Ramos (cell line): ENCODE results near the gene PRKAR2B.

Source experiments
- in situ Hi-C: fragments of 300-500 bp; cut with MboI; formaldehyde crosslinking; loops from one replicate; pipeline ENCODE4 v1.14.3; 2022; ENCODE audit warnings: low sequenced_read_pairs; ENCODE audit not compliant: unreplicated experiment

PRKAR2B gene

DNA sequence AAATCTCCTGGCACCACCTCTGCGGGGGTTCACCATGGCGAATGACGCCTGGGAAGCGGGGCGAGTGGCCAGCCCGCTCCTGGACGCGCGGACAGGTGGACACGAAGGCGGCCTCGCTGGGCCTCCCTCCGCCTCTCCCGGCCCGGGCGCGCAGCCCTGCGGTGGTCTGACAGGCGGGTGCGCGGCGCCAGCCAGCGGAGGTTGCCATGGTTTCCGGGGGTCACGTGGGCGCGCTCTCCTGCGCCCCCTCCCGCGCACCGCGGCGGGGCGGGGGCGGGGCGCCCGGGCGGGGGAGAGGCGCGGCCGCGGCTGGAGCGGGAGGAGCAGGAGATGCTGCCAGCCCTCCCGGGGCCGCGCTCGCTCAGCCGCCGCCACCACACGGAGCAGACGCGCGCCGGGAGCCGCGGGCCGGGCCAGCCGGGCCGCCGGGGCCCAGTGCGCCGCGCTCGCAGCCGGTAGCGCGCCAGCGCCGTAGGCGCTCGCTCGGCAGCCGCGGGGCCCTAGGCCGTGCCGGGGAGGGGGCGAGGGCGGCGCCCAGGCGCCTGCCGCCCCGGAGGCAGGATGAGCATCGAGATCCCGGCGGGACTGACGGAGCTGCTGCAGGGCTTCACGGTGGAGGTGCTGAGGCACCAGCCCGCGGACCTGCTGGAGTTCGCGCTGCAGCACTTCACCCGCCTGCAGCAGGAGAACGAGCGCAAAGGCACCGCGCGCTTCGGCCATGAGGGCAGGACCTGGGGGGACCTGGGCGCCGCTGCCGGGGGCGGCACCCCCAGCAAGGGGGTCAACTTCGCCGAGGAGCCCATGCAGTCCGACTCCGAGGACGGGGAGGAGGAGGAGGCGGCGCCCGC lies at the start of gene PRKAR2B:
Gene PRKAR2B, plus strand, starts transcription at position 359 of the 848 bp plus-strand sequence. Its CDS starts 203 bp downstream, at position 562.
- in situ Hi-C loops: loop anchor here (5.0 kb wide), 1 partner anchor 103 kb away; no protein-coding TSS in a partner anchor

- in situ Hi-C loops: no loop called here
Measured at GRCh38 chr7:106994833-106995232, 49.7 kb upstream of the PRKAR2B start.

DNA sequence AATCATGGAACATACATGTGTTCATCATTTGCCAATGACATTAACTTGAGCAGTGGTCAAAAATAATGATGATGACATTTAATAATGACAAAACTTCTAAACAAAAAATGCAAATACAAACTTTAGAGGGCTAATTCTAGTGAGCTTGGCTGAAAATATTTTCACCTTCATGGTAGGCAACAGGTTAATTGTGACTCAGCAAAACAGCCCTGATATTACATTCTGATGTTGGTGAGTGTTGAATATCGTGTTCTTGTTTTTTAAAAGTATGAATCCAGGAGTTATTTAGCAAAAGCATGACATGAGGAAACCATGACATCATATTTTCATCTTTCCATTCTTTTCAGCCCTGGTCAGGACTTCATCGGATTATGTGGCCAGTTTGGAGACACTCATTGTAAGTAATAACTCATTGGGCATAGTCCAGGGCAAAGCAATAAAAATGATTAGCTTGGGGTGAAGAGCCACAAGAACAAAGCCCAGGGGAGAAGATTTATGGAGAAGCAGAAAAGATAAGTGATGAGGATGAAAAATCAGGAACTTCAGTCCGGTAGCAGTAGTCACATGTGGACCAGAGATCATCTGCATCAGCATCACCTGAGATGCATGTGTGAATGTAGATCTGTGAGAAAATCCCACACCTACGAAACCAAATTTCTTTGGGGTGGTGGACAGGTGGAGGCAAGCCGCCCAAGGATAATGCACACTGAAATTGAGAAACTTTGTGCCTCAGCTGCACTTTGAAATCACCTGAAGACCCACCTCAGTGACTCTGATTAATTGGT lies 46.8 kb upstream of the PRKAR2B start:
- in situ Hi-C loops: no loop called here

DNA sequence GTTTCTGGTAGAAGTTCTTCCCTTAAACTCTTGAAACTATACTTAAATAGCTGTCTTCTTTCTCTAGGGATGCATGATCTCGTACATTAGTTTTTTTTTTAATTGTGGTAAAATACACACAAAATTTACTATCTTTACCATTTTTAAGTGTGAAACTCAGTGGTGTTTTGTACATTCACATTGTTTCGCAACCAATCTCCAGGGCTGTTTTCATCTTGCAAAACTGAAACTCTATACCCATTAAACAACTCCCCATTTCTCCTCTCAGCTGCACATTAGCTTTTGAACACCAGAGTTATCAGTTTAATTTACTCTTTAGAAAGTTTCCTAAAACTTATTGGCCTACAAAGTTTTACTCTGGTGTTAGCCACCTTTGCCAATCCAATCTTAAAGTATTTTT lies 45.5 kb upstream of the PRKAR2B start:
- in situ Hi-C loops: no loop called here

- in situ Hi-C loops: no loop called here
Measured at GRCh38 chr7:107001490-107001889, 43.0 kb upstream of the PRKAR2B start.

DNA sequence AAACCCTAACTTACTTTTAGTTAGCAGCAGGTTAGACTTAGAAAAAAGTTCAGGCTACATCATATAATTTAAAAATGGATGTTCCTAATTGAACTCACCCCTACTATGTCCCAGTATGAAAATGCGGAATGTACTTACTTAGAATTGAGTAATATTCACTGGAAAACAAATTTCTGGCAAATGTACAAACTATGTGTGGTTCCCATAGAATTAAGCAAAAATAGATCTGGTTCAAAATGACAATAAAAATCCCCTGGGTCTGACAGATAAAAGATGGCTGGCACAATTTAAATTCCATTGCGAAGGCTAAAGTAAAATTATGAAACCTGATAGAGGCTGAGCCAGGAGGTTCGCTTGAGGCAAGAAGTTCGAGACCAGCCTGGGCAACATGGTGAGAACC lies 42.4 kb upstream of the PRKAR2B start:
- in situ Hi-C loops: no loop called here

DNA sequence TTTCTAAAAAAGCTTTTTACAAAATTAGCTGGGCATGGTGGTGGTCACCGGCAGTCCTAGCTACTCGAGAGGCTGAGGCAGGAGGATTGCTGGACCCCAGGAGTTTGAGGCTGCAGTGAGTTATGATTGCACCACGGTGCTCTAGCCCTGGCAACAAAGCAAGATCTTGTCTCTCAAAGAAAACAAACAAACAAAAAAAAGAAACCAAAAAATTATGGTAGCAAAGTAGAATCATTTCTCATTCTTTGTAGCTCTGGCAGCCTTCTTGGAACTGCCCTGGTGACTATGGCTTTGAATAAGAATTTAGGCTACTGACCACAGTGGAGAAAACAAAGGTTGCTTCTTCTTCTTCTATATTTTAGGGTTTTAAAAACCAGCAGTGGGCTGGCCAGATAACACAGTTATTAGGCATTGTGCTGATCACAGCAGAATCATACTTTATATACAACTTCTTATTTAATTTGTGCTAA lies 41.9 kb upstream of the PRKAR2B start:
- in situ Hi-C loops: no loop called here

- in situ Hi-C loops: no loop called here
Measured at GRCh38 chr7:107007007-107007891, 37.3 kb upstream of the PRKAR2B start.

- in situ Hi-C loops: no loop called here
Measured at GRCh38 chr7:107007892-107008287, 36.6 kb upstream of the PRKAR2B start.

- in situ Hi-C loops: no loop called here
Measured at GRCh38 chr7:107009846-107010203, 34.7 kb upstream of the PRKAR2B start.

DNA sequence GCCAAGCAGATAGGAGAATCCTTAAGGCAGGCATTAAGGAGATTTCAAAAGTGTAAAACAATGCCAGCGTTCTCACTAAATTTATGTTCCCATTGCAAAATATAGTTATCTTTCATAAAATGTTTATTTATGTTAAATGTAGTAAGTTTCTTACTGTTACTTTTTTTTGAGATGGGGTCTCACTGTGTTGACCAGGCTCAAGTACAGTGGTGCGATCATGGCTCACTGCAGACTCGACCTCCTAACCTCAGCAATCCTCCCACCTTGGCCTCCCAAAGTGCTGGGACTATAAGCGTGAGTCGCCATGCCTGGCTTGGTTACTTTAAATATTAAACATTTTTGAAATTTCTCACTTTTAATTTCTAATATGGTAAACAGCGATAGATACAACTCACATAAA lies 31.8 kb upstream of the PRKAR2B start:
- in situ Hi-C loops: no loop called here

DNA sequence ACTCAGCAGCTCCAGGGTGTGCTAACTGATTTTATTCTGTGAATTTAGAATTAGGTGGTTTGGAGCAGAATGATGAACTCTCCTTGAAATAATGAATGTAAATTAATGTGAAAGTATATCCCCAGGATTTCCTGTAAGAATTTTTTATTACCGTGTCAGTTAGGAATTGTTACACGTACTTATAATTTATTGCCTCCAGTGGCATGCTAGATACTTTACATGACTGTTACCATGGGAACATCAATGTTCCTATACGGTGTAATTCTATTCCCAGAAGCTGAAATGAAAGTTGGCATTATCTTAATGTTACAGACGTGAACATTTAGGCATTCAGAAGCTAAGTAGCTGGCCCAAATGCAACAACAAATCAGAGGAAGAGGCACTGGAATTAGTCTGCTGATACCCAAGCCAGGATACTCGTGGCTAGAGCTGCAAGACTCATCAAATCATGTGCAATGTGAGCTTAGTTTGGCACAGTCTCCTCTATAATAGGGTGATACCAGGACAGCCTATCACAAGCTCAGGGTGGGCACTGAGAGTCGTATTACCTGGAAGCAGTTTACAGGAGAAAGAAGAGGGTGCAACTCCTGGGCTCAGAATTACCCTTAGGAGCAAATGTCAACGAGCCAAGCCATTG lies 30.0 kb upstream of the PRKAR2B start:
- in situ Hi-C loops: no loop called here

DNA sequence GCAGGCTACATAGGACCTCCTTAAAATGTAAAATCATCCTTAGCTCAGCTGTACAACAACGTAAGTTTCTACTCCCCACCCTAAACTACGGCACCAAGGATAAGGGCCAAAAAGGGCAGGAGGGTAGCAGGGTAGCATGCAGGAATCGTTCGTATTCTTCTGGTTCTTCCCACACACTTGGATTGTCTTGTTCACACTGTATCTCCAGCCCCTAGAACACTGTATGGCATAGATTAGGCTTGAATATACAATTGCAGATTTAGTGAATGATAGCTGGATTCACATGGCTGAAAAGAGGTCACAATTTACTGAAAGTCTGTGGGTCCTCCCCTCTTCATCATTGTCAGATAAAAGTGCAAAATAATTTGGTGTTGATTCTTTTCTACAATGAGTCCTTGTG lies 28.2 kb upstream of the PRKAR2B start:
- in situ Hi-C loops: no loop called here

GRCh38 chr7:107017965-107018719 lies 26.4 kb upstream of the PRKAR2B start:
- in situ Hi-C loops: no loop called here

GRCh38 chr7:107020400-107020799 lies 24.1 kb upstream of the PRKAR2B start:
- in situ Hi-C loops: no loop called here

DNA sequence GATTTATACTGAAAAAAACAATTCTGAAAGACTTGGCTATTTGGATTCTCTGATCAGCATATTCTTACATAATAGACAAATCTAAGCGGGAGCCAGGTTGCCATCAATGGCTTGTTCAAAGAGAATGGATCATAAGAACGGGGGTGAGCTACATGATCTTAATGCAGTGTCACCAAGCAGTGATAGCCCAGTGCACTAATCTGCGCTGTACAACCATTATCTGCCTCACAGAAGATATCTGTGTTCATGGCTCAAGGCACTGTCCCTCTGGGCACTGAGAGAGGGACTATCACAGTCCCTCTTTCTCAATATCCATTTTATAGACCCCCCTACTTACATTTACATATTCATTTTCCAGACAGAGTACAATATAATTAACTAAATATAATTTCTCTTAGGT lies 22.9 kb upstream of the PRKAR2B start:
- in situ Hi-C loops: no loop called here

DNA sequence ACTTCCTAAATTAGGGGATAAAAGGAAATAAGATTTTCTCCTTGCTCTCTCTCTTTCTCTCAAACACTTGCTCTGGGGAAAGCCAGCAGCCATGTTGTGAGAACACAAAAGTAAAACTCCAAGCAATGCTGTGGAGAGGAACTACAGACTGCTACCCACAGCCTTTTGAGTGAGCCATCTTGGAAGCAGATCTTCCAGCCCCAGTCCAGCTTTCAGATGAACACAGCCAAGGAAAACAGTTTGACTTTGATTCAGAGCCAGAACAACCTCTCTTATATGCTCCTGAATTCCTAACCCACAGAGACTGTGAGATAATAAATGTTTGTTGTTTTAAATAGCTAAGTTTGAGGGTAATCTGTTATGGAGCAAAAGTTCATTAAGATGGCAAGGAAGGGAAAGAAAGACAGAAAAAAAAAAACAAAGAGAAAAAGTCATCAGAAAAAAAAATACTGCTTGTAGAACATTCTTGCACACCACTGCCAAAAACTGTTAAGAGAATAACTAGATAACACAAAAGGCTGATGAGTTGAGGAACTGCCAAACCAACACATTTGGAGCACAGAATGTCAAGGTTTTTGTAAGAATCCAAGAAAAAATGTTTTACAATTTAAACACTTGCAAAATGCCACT lies 20.9 kb upstream of the PRKAR2B start:
- in situ Hi-C loops: no loop called here

GRCh38 chr7:107024906-107025305 lies 19.6 kb upstream of the PRKAR2B start:
- in situ Hi-C loops: no loop called here
